HG03175 (cell line): ENCODE results near the gene RBM23.
"Not testable (repeated sequence)": the region's sequence is repeated elsewhere in the genome, so short reads cannot be mapped to it uniquely, and the experiment has no call there.

ENCODE experiments used
- ATAC-seq: cut with Tn5 transposase; IDR thresholded peaks from one replicate; pipeline ENCODE4 v1.9.1; 2021; ENCODE audit warnings: mild to moderate bottlenecking, moderate library complexity; ENCODE audit not compliant: unreplicated experiment

The RBM23 gene

DNA sequence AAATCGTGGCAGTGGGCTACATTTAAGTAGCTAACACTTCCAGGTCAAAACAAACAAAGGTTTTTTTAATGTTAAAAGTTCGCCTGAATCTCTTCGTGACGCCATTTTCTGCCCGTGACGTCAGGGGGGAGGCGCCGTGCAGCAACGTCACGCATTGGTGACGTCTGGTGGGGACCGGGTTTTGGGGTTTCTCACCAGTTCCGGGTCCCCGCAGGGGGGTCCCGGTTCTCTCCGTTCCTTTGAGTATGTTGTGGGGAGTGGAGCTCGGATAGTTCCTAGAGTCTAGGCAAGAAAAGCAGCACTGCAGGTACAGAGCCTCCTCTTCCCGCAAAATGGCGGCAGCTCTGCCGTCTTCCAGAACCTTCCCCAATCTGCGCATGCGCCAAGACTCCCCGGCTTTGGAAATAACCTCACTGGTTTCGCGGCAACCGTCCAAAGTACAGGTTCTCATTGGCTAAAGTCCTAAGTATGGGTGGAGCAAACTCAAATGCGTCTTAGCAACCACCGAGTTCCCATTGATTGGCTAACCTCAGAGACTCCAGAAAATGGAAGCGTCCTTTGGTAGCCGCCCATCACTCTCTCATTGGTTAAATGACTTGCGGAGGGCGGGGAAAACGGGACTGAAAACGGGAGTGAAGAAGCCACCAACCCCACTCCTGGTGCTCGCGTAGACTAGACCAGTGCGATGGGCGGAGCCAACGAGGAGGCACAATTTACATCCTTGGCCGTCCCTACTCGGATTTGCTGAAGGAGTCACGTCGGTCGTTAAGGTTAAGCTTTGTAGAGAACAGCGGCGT lies at the start of gene RBM23:
RBM23 (minus strand) TSS at position 346 of the 797 bp plus-strand sequence.
- peak; percentile 95 for ATAC-seq

DNA sequence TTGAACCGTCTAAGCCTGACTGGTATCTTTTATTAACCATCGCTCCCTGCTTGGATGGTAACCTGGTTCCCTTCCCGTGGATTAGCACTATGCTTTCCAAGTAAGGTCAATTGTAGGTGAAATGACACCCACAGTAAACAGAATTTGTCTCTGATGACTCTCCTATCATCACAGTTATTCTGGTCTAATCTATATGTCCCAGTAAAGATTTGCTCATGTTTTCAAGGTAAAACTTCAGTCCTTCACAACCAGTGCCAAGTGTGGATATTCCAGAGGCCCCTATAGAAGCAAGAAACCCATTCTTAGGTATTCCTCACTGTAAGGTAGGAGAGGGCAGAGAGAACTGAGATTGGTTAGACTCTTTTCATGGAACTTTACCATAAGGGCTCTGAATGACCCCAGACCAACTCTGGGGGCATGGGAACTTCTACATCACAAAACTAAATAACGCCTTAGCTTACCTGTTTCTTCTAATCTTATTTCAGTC lies 47.9 kb upstream of the RBM23 start:
- no peak for ATAC-seq

DNA sequence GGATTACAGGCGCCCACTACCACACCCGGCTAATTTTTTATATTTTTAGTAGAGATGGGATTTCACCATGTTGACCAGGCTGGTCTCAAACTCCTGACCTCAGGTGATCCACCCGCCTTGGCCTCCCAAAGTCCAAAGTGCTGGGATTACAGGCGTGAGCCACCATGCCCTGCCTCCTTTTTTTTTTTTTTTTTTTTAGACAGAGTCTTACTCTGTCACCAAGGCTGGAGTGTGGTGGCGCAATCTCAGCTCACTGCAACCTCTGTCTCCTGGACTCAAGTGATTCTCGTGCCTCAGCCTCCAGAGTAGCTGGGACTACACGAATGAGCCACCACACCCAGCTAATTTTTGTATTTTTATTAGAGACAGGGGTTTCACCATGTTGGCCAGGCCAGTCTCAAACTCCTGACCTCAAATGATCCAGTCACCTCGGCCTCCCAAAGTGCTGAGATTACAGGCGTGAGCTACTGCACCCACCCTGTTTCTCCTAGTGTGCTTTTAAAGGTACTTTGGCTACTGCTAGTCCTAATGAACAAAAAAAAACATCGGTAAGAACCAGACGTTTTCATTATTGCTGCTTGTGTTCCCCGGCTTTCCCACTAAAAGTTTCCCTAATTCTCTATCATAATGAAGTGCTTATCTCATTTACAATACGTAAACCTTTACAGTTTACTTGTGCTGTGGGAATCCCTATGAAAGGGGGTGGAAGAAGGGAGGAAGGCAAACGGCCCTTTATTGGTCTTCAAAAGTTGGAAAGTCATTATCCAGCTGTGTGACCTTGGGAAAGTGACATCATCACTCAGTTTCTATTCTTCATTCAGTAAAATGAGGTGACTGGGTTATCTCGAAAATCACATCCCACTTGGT lies 47.2 kb upstream of the RBM23 start:
- not testable (repeated sequence) for ATAC-seq

DNA sequence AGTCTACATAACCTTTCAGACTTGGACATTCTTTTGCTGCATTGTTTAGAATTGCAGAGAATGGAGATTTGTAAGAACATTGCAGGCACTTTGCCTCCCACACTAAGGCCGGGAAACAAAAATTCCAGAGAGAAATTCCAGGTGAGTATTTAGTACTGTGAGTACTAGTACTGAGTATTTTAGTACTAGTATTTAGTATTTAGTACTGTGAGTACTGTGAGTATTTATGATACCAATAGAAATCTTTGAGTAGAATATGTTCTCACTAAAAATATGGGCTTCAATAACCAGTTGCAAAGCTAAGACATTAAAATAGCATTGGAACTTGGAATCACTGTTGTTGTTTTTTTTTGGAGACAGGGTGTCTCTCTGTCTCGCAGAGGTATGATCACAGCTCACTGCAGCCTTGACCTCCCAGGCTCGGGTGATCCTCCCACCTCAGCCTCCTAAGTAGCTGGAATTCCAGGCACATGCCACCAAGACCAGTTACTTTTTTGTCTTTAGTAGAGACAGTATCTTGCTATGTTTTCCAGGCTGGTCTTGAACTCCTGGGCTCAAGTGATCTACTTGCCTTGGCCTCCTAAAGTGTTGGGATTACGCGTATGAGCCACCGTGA lies 43.2 kb upstream of the RBM23 start:
- no peak for ATAC-seq

DNA sequence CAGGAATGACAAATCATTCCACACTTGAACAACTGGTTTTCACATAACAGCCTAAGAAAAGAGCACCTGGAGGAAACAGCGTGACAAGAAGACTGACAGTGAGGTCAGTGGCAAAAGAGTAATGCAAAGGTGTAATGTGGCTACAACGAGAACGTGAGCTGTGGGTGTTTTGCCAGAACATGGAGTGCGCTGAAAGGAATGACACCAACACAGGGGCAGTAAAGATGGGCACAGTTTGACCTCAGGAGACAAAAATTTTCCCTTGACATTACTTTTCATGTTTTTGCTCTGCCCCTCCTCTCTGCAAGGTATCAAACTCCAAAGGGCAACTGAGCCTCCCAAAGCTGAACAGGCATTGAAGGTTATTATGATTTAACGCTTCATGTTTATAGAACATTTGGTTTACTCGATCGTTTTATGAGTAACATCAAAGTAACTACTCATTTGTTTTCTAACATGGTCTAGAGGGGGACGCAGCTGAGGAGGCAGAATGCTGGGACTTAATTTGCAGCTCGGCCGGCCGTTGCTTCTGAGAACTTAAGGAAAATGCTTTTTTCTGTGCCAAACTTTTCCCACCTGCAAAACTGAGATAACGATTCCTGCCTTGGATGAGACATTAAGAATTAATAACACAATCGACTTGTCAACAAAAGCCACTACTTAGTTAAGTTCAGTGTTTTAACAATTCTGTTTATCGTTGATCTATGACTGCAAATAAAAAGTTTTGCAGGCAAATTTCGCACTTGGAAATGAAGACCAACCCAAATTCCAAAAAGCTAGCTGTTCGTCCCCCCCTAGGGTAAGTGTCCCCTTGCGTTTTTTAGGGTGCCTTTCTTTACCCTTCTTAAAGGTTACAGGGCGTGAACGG lies 37.0 kb upstream of the RBM23 start:
- no peak for ATAC-seq

DNA sequence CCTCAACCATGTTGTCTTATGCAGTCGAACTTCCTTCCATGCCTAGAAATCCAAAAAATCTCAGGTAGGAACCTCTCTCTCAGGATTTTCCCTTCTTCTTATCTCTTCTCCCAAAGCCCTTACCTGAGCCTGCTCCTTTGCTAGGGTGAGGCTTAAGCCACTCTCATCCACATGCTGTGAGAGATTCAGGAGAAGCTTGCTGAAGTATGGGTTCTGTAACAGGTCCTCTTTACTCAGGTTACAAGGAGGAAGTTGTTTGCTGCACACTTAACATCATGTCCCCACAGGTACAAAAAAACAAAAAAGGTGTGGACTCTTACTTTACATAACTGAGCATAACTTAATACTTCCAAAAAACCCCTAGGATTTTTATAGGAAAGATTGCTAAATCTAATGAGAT lies 33.5 kb upstream of the RBM23 start:
- no peak for ATAC-seq

DNA sequence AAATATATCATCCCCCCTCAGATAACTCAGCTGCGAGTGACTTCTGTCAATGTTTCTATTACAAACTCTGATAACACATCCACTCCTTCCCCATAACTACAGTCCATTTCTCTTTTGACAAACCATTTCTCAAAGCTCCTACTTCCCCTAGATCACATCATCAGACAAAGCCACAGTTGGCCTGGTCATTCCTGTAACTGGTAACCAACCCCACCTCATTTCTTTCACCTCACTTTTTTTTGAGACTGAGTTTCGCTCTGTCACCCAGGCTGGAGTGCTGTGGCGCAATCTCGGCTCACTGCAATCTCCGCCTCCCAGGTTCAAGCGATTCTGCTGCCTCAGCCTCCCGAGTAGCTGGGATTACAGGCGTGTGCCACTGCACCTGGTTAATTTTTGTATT lies 32.8 kb upstream of the RBM23 start:
- not testable (repeated sequence) for ATAC-seq

DNA sequence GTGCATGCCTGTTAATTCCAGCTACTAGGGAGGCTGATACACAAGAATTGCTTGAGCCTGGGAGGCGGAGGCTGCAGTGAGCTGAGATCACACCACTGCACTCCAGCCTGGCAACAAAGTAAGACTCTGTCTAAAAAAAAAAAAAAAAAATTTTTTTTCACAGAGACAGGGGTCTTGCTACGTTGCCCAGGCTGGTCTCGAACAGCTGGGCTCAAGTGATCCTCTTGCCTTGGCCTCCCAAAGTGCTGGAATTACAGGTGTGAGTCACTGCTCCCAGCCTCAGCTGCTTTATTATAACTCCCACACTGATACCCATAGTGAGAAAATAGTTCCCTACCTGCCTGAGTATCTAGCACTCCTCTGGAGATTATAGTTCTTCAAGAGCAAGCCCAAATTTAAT lies 26.7 kb upstream of the RBM23 start:
- ATAC-seq, result no peak

DNA sequence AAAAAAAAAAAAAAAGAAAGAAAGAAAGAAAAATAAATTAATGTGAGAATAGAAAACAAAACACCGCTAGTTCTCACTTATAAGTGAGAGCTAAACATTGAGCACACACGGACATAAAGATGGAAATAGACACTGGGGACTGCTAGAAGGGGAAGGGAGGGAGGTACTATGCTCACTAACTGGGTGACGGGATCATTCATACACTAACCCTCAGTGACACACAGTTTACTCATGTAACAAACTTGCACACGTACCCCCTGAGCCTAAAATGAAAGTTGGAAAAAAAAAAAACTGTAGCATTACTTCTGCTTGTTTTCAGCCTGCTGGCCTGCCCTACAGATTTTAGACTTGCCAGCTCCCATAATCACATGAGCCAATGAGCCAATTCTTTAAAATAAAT lies 20.7 kb upstream of the RBM23 start:
- no peak for ATAC-seq

DNA sequence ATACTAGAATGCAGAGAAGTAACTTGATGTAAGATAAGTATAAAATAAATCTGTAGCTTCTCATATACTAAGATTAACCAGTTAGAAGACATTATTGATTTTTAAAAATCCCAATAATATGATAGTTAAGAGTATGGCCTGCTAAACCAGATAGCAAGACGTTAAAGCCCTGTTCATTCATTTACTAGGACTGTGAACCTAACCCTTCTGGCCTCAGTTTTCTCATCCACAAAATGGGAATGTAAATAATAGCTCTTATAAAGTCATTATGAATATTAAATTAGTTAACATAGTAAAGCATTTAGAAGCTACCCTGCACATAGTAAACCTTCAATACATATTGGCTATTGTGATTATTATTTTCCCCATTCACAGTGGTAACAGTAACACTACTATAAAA lies 16.2 kb upstream of the RBM23 start:
- ATAC-seq, result no peak

DNA sequence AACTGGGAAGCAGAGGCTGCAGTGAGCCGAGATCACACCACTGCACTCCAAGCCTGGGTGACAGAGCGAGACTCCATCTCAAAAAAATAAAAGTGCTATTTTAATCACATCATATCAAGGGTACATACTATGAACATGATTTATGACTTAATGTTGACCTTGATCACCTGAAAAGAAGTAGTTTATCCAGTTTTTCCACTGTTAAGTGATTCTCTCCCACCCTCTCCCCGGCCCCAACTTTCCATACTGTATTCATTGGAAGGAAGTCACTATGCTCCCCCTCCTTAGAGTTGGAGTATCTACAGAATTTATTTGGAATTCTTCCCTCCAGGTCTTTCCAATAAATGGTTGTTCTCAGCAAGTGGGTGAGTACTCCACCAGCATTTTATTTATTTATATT lies 13.2 kb upstream of the RBM23 start:
- no peak for ATAC-seq

DNA sequence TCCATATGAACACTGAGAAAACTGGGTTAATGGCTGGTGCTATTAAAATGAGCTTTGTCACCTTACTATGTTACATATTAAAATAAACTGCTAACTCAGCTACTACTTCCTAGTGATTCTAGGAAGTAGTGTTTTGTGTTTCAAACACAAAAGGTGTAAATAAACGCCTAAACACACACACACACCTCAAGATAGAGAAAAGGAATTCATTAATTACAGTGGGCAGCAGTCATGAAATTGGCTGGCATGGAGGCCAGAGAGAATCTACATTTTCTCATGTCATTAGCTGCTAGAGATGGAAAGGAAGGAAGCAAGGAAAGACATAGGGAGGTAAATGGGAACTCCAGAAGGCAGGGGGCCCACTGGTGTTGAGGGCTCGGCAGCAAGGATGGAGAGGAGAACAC lies 11.0 kb upstream of the RBM23 start:
- peak; percentile 0 for ATAC-seq

DNA sequence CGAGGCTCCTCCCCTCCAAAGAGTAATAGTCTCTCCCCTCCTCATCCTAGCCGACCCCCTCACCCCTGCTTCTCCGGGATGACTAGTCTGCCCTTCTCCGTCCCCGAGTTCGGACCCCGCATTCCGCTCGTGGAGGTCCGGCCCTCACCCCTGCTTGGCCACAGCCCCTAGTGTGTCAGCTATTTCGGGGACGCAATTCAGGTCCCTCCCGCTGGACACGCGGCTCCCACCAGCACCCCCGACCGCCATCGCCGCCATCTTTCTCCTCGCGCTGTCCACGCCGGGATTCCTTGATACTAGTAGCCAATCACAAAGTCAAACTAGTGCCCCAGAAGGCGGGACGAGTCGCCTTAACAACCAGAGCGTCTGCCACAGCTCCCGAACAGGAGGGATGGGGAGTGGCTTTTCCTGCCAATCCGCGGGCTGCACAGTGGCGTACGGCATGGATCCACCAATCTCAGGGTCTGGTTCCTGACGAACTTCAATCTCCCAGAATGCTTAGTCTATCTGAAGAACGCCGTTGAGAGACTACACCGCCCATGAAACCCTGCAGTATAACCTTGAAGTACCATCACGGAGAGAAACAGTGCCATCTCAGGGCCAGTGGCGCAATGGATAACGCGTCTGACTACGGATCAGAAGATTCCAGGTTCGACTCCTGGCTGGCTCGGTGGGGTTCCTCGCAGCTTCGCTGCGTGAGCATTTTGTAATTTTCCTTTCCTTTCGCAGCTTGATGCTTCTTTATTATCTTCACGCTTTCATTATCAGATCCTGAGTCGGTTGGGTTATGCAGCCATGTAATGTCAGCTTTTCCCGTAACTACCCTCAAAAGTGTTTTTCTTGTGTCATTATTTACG lies 10.4 kb upstream of the RBM23 start, which contains the start of gene PRMT5:
PRMT5 (minus strand) TSS at position 273 of the 857 bp plus-strand sequence; CDS start at position 258, 15 bp downstream.
- ATAC-seq, result peak; percentile 94

DNA sequence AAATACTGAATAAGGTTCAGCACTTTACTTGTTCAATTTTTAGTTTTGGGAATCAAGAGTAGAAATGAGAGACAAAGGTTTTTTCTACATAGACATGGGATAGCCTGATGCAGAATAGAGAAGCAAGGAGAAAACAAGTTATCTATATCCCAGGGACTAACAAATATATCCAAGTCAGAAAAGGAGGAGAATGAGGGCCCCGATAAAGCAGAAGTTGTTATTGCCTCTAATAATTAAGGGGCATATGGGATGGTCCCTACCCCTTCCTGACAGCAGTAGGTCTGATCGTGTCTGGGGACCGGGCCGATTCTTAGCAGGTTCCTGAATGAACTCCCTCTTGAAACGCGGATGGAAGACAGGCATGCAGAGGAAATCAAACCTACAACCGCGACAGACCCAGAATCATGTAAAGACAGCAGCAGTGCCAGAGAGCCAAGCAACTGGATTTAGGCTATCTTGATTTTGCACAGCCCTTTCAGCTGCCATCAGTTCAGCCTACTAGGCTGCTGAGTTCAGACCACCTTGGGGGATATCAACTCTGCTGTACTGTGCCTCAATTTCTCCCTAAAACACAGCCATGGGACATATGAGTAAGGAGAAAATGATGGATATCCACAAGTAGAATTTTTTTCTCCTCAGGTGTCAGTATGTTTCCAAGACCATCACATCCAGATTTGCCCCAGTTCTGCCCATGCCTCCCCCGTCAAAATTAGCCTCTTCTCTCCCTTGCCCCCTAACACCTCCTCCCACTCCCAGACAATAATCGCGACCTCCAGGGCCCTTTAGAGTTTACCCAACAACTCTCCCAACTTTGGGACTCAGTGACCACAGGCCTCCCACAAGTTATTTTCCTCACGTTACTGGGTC lies 9.5 kb upstream of the RBM23 start:
- ATAC-seq, result no peak

DNA sequence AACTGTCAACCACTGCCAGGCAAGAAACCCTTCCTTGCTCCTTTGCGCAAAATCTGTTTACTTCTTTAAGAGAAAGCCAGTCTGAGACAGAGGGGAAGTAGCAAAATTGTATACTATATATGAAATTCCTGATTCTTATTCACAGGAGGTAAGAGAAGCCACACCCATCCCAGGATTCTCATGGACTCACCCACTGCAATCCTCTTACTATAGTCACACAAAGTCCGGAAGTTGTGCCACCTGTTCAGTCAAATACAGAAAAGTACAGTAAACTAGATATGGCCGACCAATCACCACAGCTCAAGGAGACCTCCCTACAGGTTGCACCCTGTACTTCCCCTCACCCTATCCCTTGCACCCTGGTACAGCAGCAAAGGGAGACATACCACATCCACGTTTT lies 7.4 kb upstream of the RBM23 start:
- no peak for ATAC-seq

DNA sequence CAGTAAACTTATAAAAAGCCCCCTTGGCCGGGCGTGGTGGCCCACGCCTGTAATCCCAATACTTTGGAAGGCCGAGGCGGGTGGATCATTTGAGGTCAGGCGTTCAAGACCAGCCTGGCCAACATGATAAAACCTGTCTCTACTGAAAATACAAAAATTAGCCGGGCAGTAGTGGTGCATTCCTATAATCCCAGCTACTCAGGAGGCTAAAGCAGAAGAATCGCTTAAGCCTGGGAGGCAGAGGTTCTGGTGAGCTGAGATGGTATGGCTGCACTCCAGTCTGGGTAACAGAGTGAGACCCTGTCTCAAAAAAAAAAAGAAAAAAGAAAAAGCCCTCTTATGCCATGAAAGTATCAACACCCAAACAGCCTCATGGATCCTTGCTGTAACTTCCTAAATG lies 6.6 kb upstream of the RBM23 start:
- ATAC-seq, result no peak

DNA sequence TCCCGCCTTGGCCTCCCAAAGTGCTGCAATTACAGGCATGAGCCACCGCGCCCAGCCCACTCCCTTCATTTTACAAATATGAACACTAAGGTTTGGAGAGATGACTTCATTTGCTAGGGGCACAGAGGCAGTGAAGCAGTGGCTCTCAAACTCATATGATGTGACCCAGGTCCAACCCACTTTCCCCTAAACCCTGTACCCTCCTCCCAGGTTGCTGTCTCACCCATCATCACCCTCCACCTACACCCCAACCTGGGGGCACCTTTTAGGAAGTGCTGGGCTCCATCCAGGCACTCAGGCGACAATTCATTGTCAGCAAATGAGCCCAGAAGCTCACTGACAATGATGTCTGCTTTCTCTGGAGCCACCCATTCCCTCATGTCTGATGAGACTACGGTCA lies 4.8 kb upstream of the RBM23 start:
- ATAC-seq, result no peak

DNA sequence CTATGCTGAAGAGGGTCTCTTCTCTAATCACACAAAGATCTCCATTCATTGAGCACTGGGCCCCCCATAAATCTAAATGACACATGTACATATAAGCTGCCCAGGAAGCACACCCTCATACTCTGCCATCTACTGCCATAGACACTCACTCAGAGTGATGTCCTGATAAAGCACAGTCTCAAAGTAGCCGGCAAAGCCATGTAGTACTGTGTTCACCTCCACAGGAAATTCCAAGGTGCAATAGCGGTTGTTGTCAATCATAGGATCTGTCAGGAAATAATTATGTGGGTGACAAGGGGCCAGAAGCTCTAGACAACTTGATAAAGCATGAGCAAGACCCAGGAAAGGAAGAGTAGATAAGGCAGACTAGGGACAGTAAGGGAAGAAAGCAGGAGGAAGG lies 3.3 kb upstream of the RBM23 start:
- no peak for ATAC-seq

DNA sequence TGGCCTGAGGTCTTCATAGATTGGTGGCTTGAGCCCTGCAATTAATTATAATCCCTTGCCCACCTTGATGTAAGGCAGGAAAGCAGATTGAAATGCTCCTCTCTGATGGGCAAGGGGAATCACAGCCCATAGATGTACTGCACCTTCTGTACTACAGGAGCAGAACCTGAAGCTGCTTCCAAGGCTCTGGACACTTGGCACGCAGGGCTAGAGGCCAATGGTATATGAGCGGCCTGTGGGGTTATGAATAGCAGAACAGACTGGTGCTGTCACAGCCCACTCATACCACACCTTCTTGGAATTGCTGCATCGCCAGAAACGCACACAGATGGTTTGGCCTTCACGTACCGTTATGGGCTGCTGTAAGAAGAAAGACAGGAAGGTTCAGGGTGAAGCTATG lies 1.7 kb upstream of the RBM23 start:
- ATAC-seq, result no peak
